H1 (cell line): ENCODE data around the gene EBPL. TPM values are rescaled to one million over a fixed set of nuclear protein-coding genes. Genes with fewer than 3 reads are reported as not detected.

ENCODE experiments used
- CTCF ChIA-PET: fragments of 300-600 bp; sonication (Branson Sonifier 250); formaldehyde crosslinking; loops from one replicate; lab custom pipeline; 2021; ENCODE audit not compliant: partially characterized antibody; lab: Charles Lee
- POLR2A ChIA-PET: fragments of 300-600 bp; sonication (Branson Sonifier 250); formaldehyde crosslinking; loops from one replicate; lab custom pipeline; 2021; ENCODE audit warnings: inconsistent platforms; ENCODE audit not compliant: partially characterized antibody; lab: Charles Lee
- DNase-seq, 2 experiments: peaks; one replicate each; pipeline versions ENCODE4 v3.0.0 to v3.0.0-alpha.2; 2010 to 2022; ENCODE audit warnings: low spot score in 2 of 2, low read depth in 1 of 2, mixed read lengths in 1 of 2
- FAIRE-seq: peaks from 2 replicates; lab custom pipeline; 2011; peaks lifted over from hg19 to GRCh38; lab: Jason Lieb, UNC
- H2AFZ ChIP-seq: 2 replicates; pipeline ENCODE4 v1.8.1; 2012; ENCODE audit warnings: low read length, inconsistent platforms
- H2AK5ac ChIP-seq: 2 replicates; pipeline ENCODE4 v1.6.1; 2013; ENCODE audit warnings: low read depth, low read length
- H2BK120ac ChIP-seq: replicated peaks from 2 replicates; pipeline ENCODE3; 2013; ENCODE audit warnings: low read depth, low read length, inconsistent platforms
- H2BK12ac ChIP-seq: 2 replicates; pipeline ENCODE4 v1.6.1; 2013; ENCODE audit warnings: low read depth, low read length
- H2BK15ac ChIP-seq: 2 replicates; pipeline ENCODE4 v1.6.1; 2013; ENCODE audit warnings: low read length
- H2BK20ac ChIP-seq: 2 replicates; pipeline ENCODE4 v1.6.1; 2013; ENCODE audit warnings: low read length
- H2BK5ac ChIP-seq: 2 replicates; pipeline ENCODE4 v1.6.1; 2013; ENCODE audit warnings: low read depth, low read length
- H3K14ac ChIP-seq: 2 replicates; pipeline ENCODE4 v1.6.1; 2013; ENCODE audit warnings: inconsistent platforms; ENCODE audit not compliant: insufficient read length
- H3K18ac ChIP-seq: 2 replicates; pipeline ENCODE4 v1.6.1; 2013; ENCODE audit warnings: low read length; ENCODE audit errors: extremely low read depth
- H3K23ac ChIP-seq: 2 replicates; pipeline ENCODE4 v1.6.1; 2013; ENCODE audit warnings: inconsistent platforms; ENCODE audit not compliant: insufficient read length
- H3K23me2 ChIP-seq: 2 replicates; pipeline ENCODE4 v1.6.1; 2013; ENCODE audit warnings: low read depth, low read length
- H3K27ac ChIP-seq: 2 replicates; pipeline ENCODE4 v1.6.1; 2011; ENCODE audit warnings: low read depth, low read length, inconsistent platforms
- H3K27me3 ChIP-seq, 4 experiments: replicated peaks in 1 of 4; 1 replicate in 1 of 4; 2 replicates in 3 of 4; pipeline versions ENCODE4 v1.6.1 to v1.8.1; 2011 to 2013; ENCODE audit warnings: low read length in 3 of 4, mild to moderate bottlenecking in 3 of 4, inconsistent platforms in 2 of 4, mixed read lengths in 2 of 4, moderate library complexity in 1 of 4; ENCODE audit not compliant: control insufficient read depth in 3 of 4, insufficient read depth in 3 of 4; ENCODE audit errors: extremely low read depth in 1 of 4
- H3K36me3 ChIP-seq, 4 experiments: 2 replicates each; pipeline versions ENCODE4 v1.6.1 to v1.8.1; 2011 to 2013; ENCODE audit warnings: mild to moderate bottlenecking in 4 of 4, low read length in 3 of 4, moderate library complexity in 2 of 4, control low read depth in 1 of 4, inconsistent platforms in 1 of 4; ENCODE audit not compliant: insufficient read depth in 4 of 4, control insufficient read depth in 2 of 4
- H3K4ac ChIP-seq: replicated peaks from 2 replicates; pipeline ENCODE3; 2013; ENCODE audit warnings: low read length, low read depth, mixed read lengths, inconsistent platforms; ENCODE audit not compliant: insufficient read length
- H3K4me1 ChIP-seq, 4 experiments: replicated peaks in 1 of 4; 1 replicate in 1 of 4; 2 replicates in 3 of 4; pipeline versions ENCODE4 v1.6.1 to v1.8.1; 2011 to 2013; ENCODE audit warnings: low read length in 3 of 4, inconsistent platforms in 2 of 4, mixed read lengths in 1 of 4; ENCODE audit not compliant: insufficient read depth in 4 of 4, control insufficient read depth in 3 of 4
- H3K4me2 ChIP-seq, 2 experiments: 2 replicates each; pipeline versions ENCODE4 v1.6.1 to v1.8.1; 2011 to 2013; ENCODE audit warnings: low read depth in 2 of 2, low read length in 2 of 2, control low read depth in 1 of 2, inconsistent platforms in 1 of 2, mild to moderate bottlenecking in 1 of 2; ENCODE audit not compliant: insufficient read depth in 1 of 2
- H3K4me3 ChIP-seq, 4 experiments: fragments of 200-600, 300-600 bp in 1 of 4; sonication (generic), shearing (Covaris generic), sonication (Bioruptor Twin) in 1 of 4; 2 replicates each; pipeline versions ENCODE4 v1.5.1 to v1.8.1; 2011 to 2016; ENCODE audit warnings: low read length in 4 of 4, low read depth in 3 of 4, control low read depth in 2 of 4, inconsistent platforms in 2 of 4, mild to moderate bottlenecking in 2 of 4, mixed read lengths in 1 of 4, moderate library complexity in 1 of 4; ENCODE audit not compliant: insufficient read depth in 2 of 4; ENCODE audit errors: extremely low read depth in 1 of 4
- H3K56ac ChIP-seq: replicated peaks from 2 replicates; pipeline ENCODE3; 2013; ENCODE audit warnings: low read depth, mild to moderate bottlenecking, mixed read lengths, low read length, inconsistent platforms; ENCODE audit not compliant: insufficient read length
- H3K79me1 ChIP-seq: 2 replicates; pipeline ENCODE4 v1.6.1; 2013; ENCODE audit warnings: low read depth, low read length, control low read depth
- H3K79me2 ChIP-seq, 2 experiments: 2 replicates each; pipeline versions ENCODE4 v1.6.1 to v1.8.1; 2012 to 2013; ENCODE audit warnings: low read length in 2 of 2, mild to moderate bottlenecking in 2 of 2, inconsistent platforms in 1 of 2; ENCODE audit not compliant: insufficient read depth in 2 of 2, control insufficient read depth in 1 of 2
- H3K9ac ChIP-seq, 4 experiments: replicated peaks in 1 of 4; 1 replicate in 1 of 4; 2 replicates in 3 of 4; pipeline versions ENCODE4 v1.6.1 to v1.8.1; 2011 to 2013; ENCODE audit warnings: low read depth in 3 of 4, low read length in 3 of 4, control low read depth in 2 of 4, mild to moderate bottlenecking in 2 of 4, moderate library complexity in 2 of 4, inconsistent platforms in 1 of 4; ENCODE audit errors: extremely low read depth in 1 of 4
- H3K9me3 ChIP-seq, 2 experiments: 2 replicates each; pipeline versions ENCODE4 v1.6.1 to v1.8.1; 2012 to 2013; ENCODE audit warnings: mild to moderate bottlenecking in 2 of 2, moderate library complexity in 2 of 2, control low read depth in 1 of 2, inconsistent platforms in 1 of 2, low read depth in 1 of 2, low read length in 1 of 2, mixed read lengths in 1 of 2; ENCODE audit not compliant: insufficient read depth in 2 of 2
- H4K20me1 ChIP-seq, 2 experiments: replicated peaks in 1 of 2; 2 replicates each; pipeline versions ENCODE3 to v1.8.1; 2011 to 2013; ENCODE audit warnings: inconsistent platforms in 2 of 2, low read length in 2 of 2, mild to moderate bottlenecking in 1 of 2; ENCODE audit not compliant: insufficient read depth in 2 of 2, control insufficient read depth in 1 of 2
- H4K5ac ChIP-seq: 2 replicates; pipeline ENCODE4 v1.6.1; 2013; ENCODE audit warnings: low read length, low read depth, mixed read lengths, inconsistent platforms; ENCODE audit not compliant: insufficient read length
- H4K8ac ChIP-seq: 2 replicates; pipeline ENCODE4 v1.8.0; 2013; ENCODE audit warnings: mild to moderate bottlenecking, moderate library complexity, low read length, inconsistent platforms; ENCODE audit not compliant: insufficient read depth; ENCODE audit errors: extremely low read depth
- H4K91ac ChIP-seq: replicated peaks from 2 replicates; pipeline ENCODE3; 2013; ENCODE audit warnings: low read length, mixed read lengths, inconsistent platforms; ENCODE audit not compliant: insufficient read length
- CBX5 ChIP-seq: fragments of 300-800, 300-1000 bp; sonication (generic); IDR thresholded peaks from 2 replicates; pipeline ENCODE4 v1.7.1; 2016; ENCODE audit warnings: antibody characterized with exemption, low read length, low read depth
- KDM1A ChIP-seq: fragments of 200-600, 300-600 bp; sonication (generic); IDR thresholded peaks from 2 replicates; pipeline ENCODE4 v1.7.1; 2016; ENCODE audit warnings: mild to moderate bottlenecking, low read length, borderline replicate concordance
- KDM5A ChIP-seq: fragments of 200-600 bp; IDR thresholded peaks from 2 replicates; pipeline ENCODE4 v1.7.1; 2012; ENCODE audit warnings: mild to moderate bottlenecking, low read length, inconsistent platforms, mixed read lengths
- PHF8 ChIP-seq: fragments of 200-600 bp; sonication (generic); conservative IDR thresholded peaks from 2 replicates; pipeline ENCODE4 v1.7.1; 2012; ENCODE audit warnings: low read depth, mild to moderate bottlenecking, inconsistent platforms, low read length, moderate library complexity
- SAP30 ChIP-seq: fragments of 300-600 bp; sonication (generic); IDR thresholded peaks from 2 replicates; pipeline ENCODE4 v1.7.1; 2012; ENCODE audit warnings: low read length, moderate library complexity, mild to moderate bottlenecking, inconsistent platforms; ENCODE audit not compliant: insufficient read depth, insufficient replicate concordance
- TCF12 ChIP-seq: IDR thresholded peaks from 2 replicates; pipeline ENCODE4 v1.6.1; 2011; ENCODE audit warnings: low read depth, mild to moderate bottlenecking, low read length
- WGBS, 2 experiments: shearing (Covaris generic) in 1 of 2; methylation state at CpG; one replicate each; pipeline versions ENCODE4 v1.1.6 to v1.1.7; 2013 to 2015; ENCODE audit warnings: low lambda C conversion rate in 2 of 2, mixed read lengths in 2 of 2, inconsistent platforms in 1 of 2, low coverage in 1 of 2, missing lambda C conversion rate in 1 of 2; ENCODE audit not compliant: insufficient replicate concordance in 2 of 2, insufficient coverage in 1 of 2, insufficient read length in 1 of 2; ENCODE audit errors: extremely low coverage in 1 of 2, missing lambda C conversion rate in 1 of 2; 5-methylcytosine and 5-hydroxymethylcytosine counted together
- polyA plus RNA-seq, 7 experiments: library from polyadenylated mRNA; depleted of rRNA in 3 of 7; stranded (reverse) in 5 of 7; unstranded in 2 of 7; fragments of >200 nt in 5 of 7; fragments of 200-250 nt in 2 of 7; gene quantifications; 1 replicate in 5 of 7; 2 replicates in 1 of 7; 4 replicates in 1 of 7; pipeline versions ENCODE4 v1.2.1 to v1.2.3, GENCODE V29; 2011 to 2013; ENCODE audit warnings: missing spikeins in 2 of 7, mixed read lengths in 2 of 7
- total RNA-seq: library from RNA; stranded (reverse); fragmentation: NEBNext Ultra II Directional; extraction: Animal tissue kit (Norgen Biotek cat#: 25700); gene quantifications from 2 replicates; pipeline ENCODE4 v1.2.1, GENCODE V29; 2021
- TF ChIP-seq, protein P1 (sequence below): IDR thresholded peaks from 2 replicates; pipeline ENCODE4 v1.6.1; 2012; ENCODE audit warnings: low read length, inconsistent platforms

EBPL gene
- total and polyA plus RNA-seq, 2 of the 8 experiments (the other 6 are each of a cell fraction or from before 2014, with no cell fraction given): 130 to 204 TPM

DNA sequence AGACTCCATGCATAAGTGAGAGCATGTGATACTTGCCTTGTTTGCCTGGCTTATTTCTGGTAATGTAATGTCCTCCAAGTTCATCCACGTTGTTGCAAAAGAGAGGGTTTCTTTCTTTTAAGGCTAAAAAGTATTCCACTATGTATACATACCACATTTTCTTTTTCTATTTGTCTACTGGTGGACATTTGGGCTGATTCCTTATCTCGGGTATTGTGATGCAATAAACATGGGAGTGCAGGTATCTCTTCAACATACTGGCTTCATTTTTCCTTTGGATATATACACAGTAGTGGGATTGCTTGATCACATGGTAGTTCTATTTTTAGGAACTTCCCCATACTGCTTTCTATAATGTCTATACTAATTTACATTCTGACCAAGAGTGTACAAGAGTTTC lies 49.6 kb upstream of the EBPL start:
- DNase-seq (no peak), FAIRE-seq (no peak)
- H3K23me2 ChIP-seq: no peaks in the 10 kb centered on the region
- no peak overlapping the region for H3K4me3 ChIP-seq
- no peak overlapping the region for H3K56ac ChIP-seq
- peaks cover 0 to 2% of the 10 kb centered on the region in 2 experiments for H4K20me1 ChIP-seq
- no peak overlapping the region for H2BK15ac ChIP-seq
- no peaks in the 10 kb centered on the region for H3K79me2 ChIP-seq
- WGBS, 2 experiments: 87% methylated on average over 2 of the region's 2 CpGs; no CpG with 5 or more reads in 1 of the 2 experiments
- no peak overlapping the region for H3K18ac ChIP-seq
- H2BK12ac ChIP-seq: no peak overlapping the region
- H2AK5ac ChIP-seq: no peak overlapping the region
- H3K14ac ChIP-seq: no peak overlapping the region
- no peaks in the 10 kb centered on the region; the same call in 1 of the 2 replicates for H3K79me1 ChIP-seq
- peaks cover 0 to 5% (median 2%) of the 10 kb centered on the region in 4 experiments; a peak in 4 of 8 replicates for H3K36me3 ChIP-seq
- no peak overlapping the region for H4K8ac ChIP-seq
- H3K27me3 ChIP-seq: no peaks in the 10 kb centered on the region
- H3K4me2 ChIP-seq: no peak overlapping the region
- H2BK120ac ChIP-seq: no peak overlapping the region
- no peak overlapping the region for H4K5ac ChIP-seq
- no peaks in the 10 kb centered on the region for H3K4me1 ChIP-seq
- TF ChIP-seq PHF8 (no peak), CBX5 (no peak), TCF12 (no peak), SAP30 (no peak), KDM5A (no peak), KDM1A (no peak)
- TF ChIP-seq, protein P1, sequence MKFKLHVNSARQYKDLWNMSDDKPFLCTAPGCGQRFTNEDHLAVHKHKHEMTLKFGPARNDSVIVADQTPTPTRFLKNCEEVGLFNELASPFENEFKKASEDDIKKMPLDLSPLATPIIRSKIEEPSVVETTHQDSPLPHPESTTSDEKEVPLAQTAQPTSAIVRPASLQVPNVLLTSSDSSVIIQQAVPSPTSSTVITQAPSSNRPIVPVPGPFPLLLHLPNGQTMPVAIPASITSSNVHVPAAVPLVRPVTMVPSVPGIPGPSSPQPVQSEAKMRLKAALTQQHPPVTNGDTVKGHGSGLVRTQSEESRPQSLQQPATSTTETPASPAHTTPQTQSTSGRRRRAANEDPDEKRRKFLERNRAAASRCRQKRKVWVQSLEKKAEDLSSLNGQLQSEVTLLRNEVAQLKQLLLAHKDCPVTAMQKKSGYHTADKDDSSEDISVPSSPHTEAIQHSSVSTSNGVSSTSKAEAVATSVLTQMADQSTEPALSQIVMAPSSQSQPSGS: no peak
- H4K91ac ChIP-seq: no peak overlapping the region
- CTCF ChIA-PET: no interaction called here
- H3K9me3 ChIP-seq: no peaks in the 10 kb centered on the region
- no peak overlapping the region for H3K4ac ChIP-seq
- POLR2A ChIA-PET: no interaction called here
- no peak overlapping the region for H3K27ac ChIP-seq
- H2BK5ac ChIP-seq: no peak overlapping the region
- H3K23ac ChIP-seq: no peak overlapping the region
- H2BK20ac ChIP-seq: no peak overlapping the region
- no peak overlapping the region for H2AFZ ChIP-seq
- no peak overlapping the region for H3K9ac ChIP-seq
